Measurements from ENCODE around the gene SMCO2.

DNA sequence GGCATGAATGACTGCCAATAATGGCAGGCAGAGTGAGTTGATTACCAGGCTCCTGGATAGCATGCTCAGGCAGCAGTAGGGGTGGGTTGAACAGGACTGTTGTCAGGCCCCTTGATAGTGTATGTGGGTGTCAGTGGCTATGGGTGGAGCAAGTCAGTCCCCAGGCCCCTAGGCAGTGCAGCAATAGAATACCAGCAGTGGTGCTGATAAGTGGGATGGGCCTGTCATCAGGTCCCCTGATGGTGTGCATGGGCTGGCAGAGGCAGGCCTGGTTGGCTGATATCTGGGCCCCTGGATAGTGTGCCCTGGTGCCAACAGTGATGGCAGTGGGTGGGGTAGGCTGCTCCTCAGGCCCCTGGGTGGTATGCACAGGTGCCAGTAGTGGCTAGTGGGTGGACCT lies 32.4 kb downstream of the SMCO2 start:
- no peak for TF ChIP-seq POLR2A (IDR thresholded peaks at IDR 0.05)
- TF ChIP-seq, protein P1, sequence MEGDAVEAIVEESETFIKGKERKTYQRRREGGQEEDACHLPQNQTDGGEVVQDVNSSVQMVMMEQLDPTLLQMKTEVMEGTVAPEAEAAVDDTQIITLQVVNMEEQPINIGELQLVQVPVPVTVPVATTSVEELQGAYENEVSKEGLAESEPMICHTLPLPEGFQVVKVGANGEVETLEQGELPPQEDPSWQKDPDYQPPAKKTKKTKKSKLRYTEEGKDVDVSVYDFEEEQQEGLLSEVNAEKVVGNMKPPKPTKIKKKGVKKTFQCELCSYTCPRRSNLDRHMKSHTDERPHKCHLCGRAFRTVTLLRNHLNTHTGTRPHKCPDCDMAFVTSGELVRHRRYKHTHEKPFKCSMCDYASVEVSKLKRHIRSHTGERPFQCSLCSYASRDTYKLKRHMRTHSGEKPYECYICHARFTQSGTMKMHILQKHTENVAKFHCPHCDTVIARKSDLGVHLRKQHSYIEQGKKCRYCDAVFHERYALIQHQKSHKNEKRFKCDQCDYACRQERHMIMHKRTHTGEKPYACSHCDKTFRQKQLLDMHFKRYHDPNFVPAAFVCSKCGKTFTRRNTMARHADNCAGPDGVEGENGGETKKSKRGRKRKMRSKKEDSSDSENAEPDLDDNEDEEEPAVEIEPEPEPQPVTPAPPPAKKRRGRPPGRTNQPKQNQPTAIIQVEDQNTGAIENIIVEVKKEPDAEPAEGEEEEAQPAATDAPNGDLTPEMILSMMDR (IDR thresholded peaks at IDR 0.05), result no peak

Measured in adrenal gland (tissue), 5 donors.